K562 (cell line): ENCODE measurements around the gene CPZ. TPM values are rescaled to one million over a fixed set of nuclear protein-coding genes. Genes with fewer than 3 reads are reported as not detected.

Experiments
- ATAC-seq: fragments of 200-7000 bp; cut with Tn5 transposase; 3 replicates; pipeline ENCODE4 v1.9.1; 2020; ENCODE audit warnings: moderate library complexity
- BruUV-seq: library from RNA; stranded (reverse); fragments of 400-500 nt; replicated peaks from 2 replicates; lab custom pipeline; 2021; lab: Mats Ljungman, UMichigan
- CTCF ChIA-PET: fragments of 300-600 bp; formaldehyde crosslinking; extraction: SDS; loops from one replicate; lab custom pipeline; 2021; ENCODE audit warnings: low intra/inter-chr PET ratio; lab: Yijun Ruan, JAX
- POLR2A ChIA-PET: fragments of 300-600, 350-650 bp; sonication (Branson Sonifier 250); formaldehyde crosslinking; extraction: SDS; loops from one replicate; lab custom pipeline; 2021; ENCODE audit warnings: antibody characterized with exemption, inconsistent platforms; lab: Yijun Ruan, JAX
- DNase-seq, 4 experiments: peaks; one replicate each; pipeline versions ENCODE4 v3.0.0 to v3.0.0-alpha.2; 2011 to 2018; ENCODE audit warnings: low spot score in 3 of 4, mixed read lengths in 3 of 4; ENCODE audit errors: extremely low read depth in 1 of 4
- FAIRE-seq: peaks from 2 replicates; lab custom pipeline; 2011; peaks lifted over from hg19 to GRCh38; lab: Jason Lieb, UNC
- H2AFZ ChIP-seq: 2 replicates; pipeline ENCODE4 v1.6.0; 2011; ENCODE audit warnings: low read depth, low read length, control low read depth, inconsistent platforms
- H3K27ac ChIP-seq: fragments of 200-600 bp; 3 replicates; pipeline ENCODE4 v1.8.0; 2011; ENCODE audit warnings: low read depth, mild to moderate bottlenecking, control low read depth, inconsistent platforms, low read length, moderate library complexity, mixed read lengths; ENCODE audit errors: extremely low read depth
- H3K27me3 ChIP-seq, 2 experiments: fragments of 300-600 bp in 1 of 2; 2 replicates in 1 of 2; 3 replicates in 1 of 2; pipeline versions ENCODE4 v1.6.0 to v1.8.0; 2011; ENCODE audit warnings: inconsistent platforms in 2 of 2, low read length in 2 of 2, mild to moderate bottlenecking in 1 of 2, mixed read lengths in 1 of 2, moderate library complexity in 1 of 2; ENCODE audit not compliant: control insufficient read depth in 2 of 2, insufficient read depth in 2 of 2
- H3K36me3 ChIP-seq: fragments of 300-600 bp; 3 replicates; pipeline ENCODE4 v1.8.0; 2011; ENCODE audit warnings: mild to moderate bottlenecking, low read length, inconsistent platforms; ENCODE audit not compliant: control insufficient read depth, insufficient read depth
- H3K4me1 ChIP-seq, 2 experiments: fragments of 200-600 bp in 1 of 2; replicated peaks in 1 of 2; 2 replicates in 1 of 2; 3 replicates in 1 of 2; pipeline versions ENCODE4 v1.5.1 to v1.8.0; 2011; ENCODE audit warnings: inconsistent platforms in 2 of 2, low read length in 2 of 2, mild to moderate bottlenecking in 1 of 2, mixed read lengths in 1 of 2, moderate library complexity in 1 of 2; ENCODE audit not compliant: control insufficient read depth in 2 of 2, insufficient read depth in 2 of 2
- H3K4me2 ChIP-seq: 2 replicates; pipeline ENCODE4 v1.6.1; 2011; ENCODE audit warnings: low read length, control low read depth, inconsistent platforms, mixed read lengths; ENCODE audit not compliant: insufficient read depth
- H3K4me3 ChIP-seq: fragments of 200-600 bp; sonication (generic), shearing (Covaris generic); 2 replicates; pipeline ENCODE4 v1.5.1; 2016; ENCODE audit warnings: control low read depth, inconsistent platforms
- H3K79me2 ChIP-seq: fragments of 200-600 bp; 3 replicates; pipeline ENCODE4 v1.8.0; 2011; ENCODE audit warnings: low read length, inconsistent platforms; ENCODE audit not compliant: control insufficient read depth, insufficient read depth
- H3K9ac ChIP-seq, 2 experiments: 2 replicates each; pipeline versions ENCODE4 v1.6.0 to v1.6.1; 2011; ENCODE audit warnings: low read depth in 2 of 2, low read length in 2 of 2, control low read depth in 1 of 2, inconsistent platforms in 1 of 2, mild to moderate bottlenecking in 1 of 2, mixed read lengths in 1 of 2; ENCODE audit not compliant: insufficient read depth in 1 of 2
- H3K9me1 ChIP-seq: one replicate; pipeline ENCODE4 v1.6.0; 2011; ENCODE audit warnings: inconsistent platforms, mild to moderate bottlenecking, low read length, moderate library complexity; ENCODE audit not compliant: control insufficient read depth, insufficient read depth
- H3K9me3 ChIP-seq: replicated peaks from 2 replicates; pipeline ENCODE4 v1.5.1; 2011; ENCODE audit warnings: low read depth, low read length, inconsistent platforms; ENCODE audit not compliant: control insufficient read depth, insufficient read depth
- H4K20me1 ChIP-seq: replicated peaks from 2 replicates; pipeline ENCODE4 v1.6.1; 2011; ENCODE audit warnings: low read length, inconsistent platforms, mixed read lengths; ENCODE audit not compliant: control insufficient read depth, insufficient read depth
- ADNP ChIP-seq: fragments of 200-800 bp; sonication (Bioruptor generic); IDR thresholded peaks from 2 replicates; pipeline ENCODE4 v1.6.1; 2016; ENCODE audit warnings: missing genetic modification characterization, missing compliant biosample characterization
- ARID4B ChIP-seq: sonication (generic); formaldehyde crosslinking; IDR thresholded peaks from 2 replicates; pipeline ENCODE4 v1.8.0; 2022; ENCODE audit warnings: mild to moderate bottlenecking, missing genetic modification reagents
- CGGBP1 ChIP-seq: fragments of 250-450 bp; sonication (Bioruptor Pico); IDR thresholded peaks from 2 replicates; pipeline ENCODE4 v1.9.0; 2021; ENCODE audit warnings: mild to moderate bottlenecking
- ELF1 ChIP-seq: fragments of 200-800 bp; sonication (Bioruptor generic); IDR thresholded peaks from 2 replicates; pipeline ENCODE4 v1.6.1; 2016; ENCODE audit warnings: missing genetic modification characterization, missing compliant biosample characterization
- HMGXB4 ChIP-seq: sonication (generic); formaldehyde crosslinking; IDR thresholded peaks from 2 replicates; pipeline ENCODE4 v1.8.1; 2023; ENCODE audit warnings: mild to moderate bottlenecking, missing genetic modification reagents
- KDM5B ChIP-seq: fragments of 200-600 bp; sonication (generic); IDR thresholded peaks from 2 replicates; pipeline ENCODE4 v1.6.1; 2012; ENCODE audit warnings: low read depth, mild to moderate bottlenecking, moderate library complexity, low read length, control low read depth, inconsistent platforms; ENCODE audit not compliant: insufficient replicate concordance
- RUNX1 ChIP-seq: sonication (generic); IDR thresholded peaks from 2 replicates; pipeline ENCODE4 v1.6.1; 2016; ENCODE audit warnings: antibody characterized with exemption, low read depth
- USF2 ChIP-seq: sonication (generic); formaldehyde crosslinking; IDR thresholded peaks from 2 replicates; pipeline ENCODE4 v1.5.0; 2020; ENCODE audit warnings: missing genetic modification reagents
- ZNF217 ChIP-seq: sonication (generic); formaldehyde crosslinking; IDR thresholded peaks from 2 replicates; pipeline ENCODE4 v1.8.0; 2022; ENCODE audit warnings: mild to moderate bottlenecking, missing genetic modification reagents
- WGBS: fragments of 100-300 bp; shearing (Covaris generic); methylation state at CpG from one replicate; pipeline ENCODE4 v1.1.6; 2016; ENCODE audit warnings: low coverage, mixed read lengths; ENCODE audit not compliant: insufficient coverage; ENCODE audit errors: missing lambda C conversion rate; 5-methylcytosine and 5-hydroxymethylcytosine counted together
- in situ Hi-C: fragments of 300-500 bp; cut with MboI; formaldehyde crosslinking; loops from 4 replicates; pipeline ENCODE4 v1.15.0; 2018; ENCODE audit warnings: inconsistent platforms, mixed read lengths
- intact Hi-C: fragments of 100-400 bp; cut with micrococcal nuclease; formaldehyde crosslinking; loops from 2 replicates; pipeline ENCODE4 v1.14.2; 2022
- polyA plus RNA-seq, 8 experiments: library from polyadenylated mRNA; depleted of rRNA in 4 of 8; stranded (reverse) in 5 of 8; unstranded in 3 of 8; fragments of >200 nt; fragmentation: Nextera tagmentation in 2 of 8; fragmentation: Illumina TruSeq in 1 of 8; extraction: Ambion mirVana in 2 of 8; extraction: Trizol in 1 of 8; gene quantifications; 2 replicates each; pipeline versions ENCODE4 v1.2.1 to v1.2.3, GENCODE V29; 2011 to 2014; ENCODE audit warnings: inconsistent platforms in 1 of 8, missing spikeins in 1 of 8
- total RNA-seq, 7 experiments: library from RNA; depleted of rRNA in 6 of 7; stranded (reverse); fragments of >200 nt in 6 of 7; fragmentation: Illumina TruSeq in 2 of 7; extraction: Trizol in 2 of 7; gene quantifications; 2 replicates each; pipeline versions ENCODE4 v1.2.1 to v1.2.3, GENCODE V29; 2011 to 2021; ENCODE audit warnings: low replicate concordance in 1 of 7

Gene CPZ
- total and polyA plus RNA-seq, 9 of the 15 experiments (the other 6 are each of a cell fraction or from before 2014, with no cell fraction given) = 0.06 to 2.2 (median 1.2) TPM; not detected in 1

- H3K27me3 ChIP-seq = peaks cover 22 to 79% of the 10 kb centered on the region in 2 experiments
- FAIRE-seq (no peak), ATAC-seq (no peak; the same call in 1 of the 3 replicates), DNase-seq (no peak)
- in situ Hi-C loops = no loop called here
- H3K4me1 ChIP-seq = no peaks in the 10 kb centered on the region
- no peaks in the 10 kb centered on the region for H3K36me3 ChIP-seq
- no peak overlapping the region for H2AFZ ChIP-seq
- ChIA-PET POLR2A (no interaction called here), CTCF (no interaction called here)
- no peaks in the 10 kb centered on the region for H3K9me3 ChIP-seq
- WGBS = under 1% methylated on average over 21 of the region's 25 CpGs
- intact Hi-C loops = no loop called here
- no peaks in the 10 kb centered on the region for H3K9me1 ChIP-seq
- no peaks in the 10 kb centered on the region for H3K79me2 ChIP-seq
- H3K27ac ChIP-seq = no peak overlapping the region
- H3K9ac ChIP-seq = no peak overlapping the region
- H4K20me1 ChIP-seq = no peaks in the 10 kb centered on the region; the same call in 1 of the 2 replicates
- H3K4me3 ChIP-seq = no peak overlapping the region
- no TSS peak for BruUV-seq
- no peak overlapping the region for H3K4me2 ChIP-seq
- TF ChIP-seq KDM5B = no peak
- no peak for TF ChIP-seq HMGXB4 (CRISPR knock-in tag)
- no peak for TF ChIP-seq CGGBP1 (CRISPR knock-in tag)
- TF ChIP-seq USF2 (CRISPR knock-in tag) = no peak
- TF ChIP-seq ARID4B (CRISPR knock-in tag) = no peak
- TF ChIP-seq ZNF217 (CRISPR knock-in tag) = no peak
- no peak for TF ChIP-seq RUNX1
- TF ChIP-seq ADNP = no peak
- TF ChIP-seq ELF1 = no peak
These were observed 59.9 kb downstream of the CPZ start for GRCh38 chr4:8652181-8653078.
